Sigmoid colon (tissue), 4 donors: ENCODE measurements around the gene TENM3.

Experiments
- CTCF ChIP-seq, 4 experiments: fragments of 450-650 bp in 3 of 4; fragments of 200-600 bp in 1 of 4; IDR thresholded peaks; one replicate each; pipeline ENCODE4 v1.5.1; 2016 to 2019; ENCODE audit warnings: antibody characterized with exemption in 4 of 4, mild to moderate bottlenecking in 3 of 4, moderate library complexity in 2 of 4
- EP300 ChIP-seq, 4 donors: sonication (generic); formaldehyde crosslinking; IDR thresholded peaks; one replicate each; pipeline ENCODE4 v1.6.1; 2017; ENCODE audit warnings: antibody characterized with exemption in 4 of 4
- POLR2A ChIP-seq, 2 donors: fragments of 450-650 bp; IDR thresholded peaks; one replicate each; pipeline ENCODE4 v1.6.1; 2016; ENCODE audit warnings: antibody characterized with exemption in 2 of 2, mild to moderate bottlenecking in 2 of 2, moderate library complexity in 2 of 2
- POLR2AphosphoS5 ChIP-seq, 4 donors: sonication (generic); formaldehyde crosslinking; IDR thresholded peaks; one replicate each; pipeline ENCODE4 v1.6.1; 2017; ENCODE audit warnings: antibody characterized with exemption in 4 of 4

GRCh38 chr4:182825003-182825402 lies 581.8 kb downstream of the TENM3 start:
- no peak for TF ChIP-seq CTCF (IDR thresholded peaks at IDR 0.05)
- no peak for TF ChIP-seq EP300 (IDR thresholded peaks at IDR 0.05)
- no peak for TF ChIP-seq POLR2A (IDR thresholded peaks at IDR 0.05)
- TF ChIP-seq POLR2AphosphoS5 (IDR thresholded peaks at IDR 0.05): no peak
